ENCODE measurements around the gene FBRSL1.

- TF ChIP-seq CTCF (IDR thresholded peaks at IDR 0.05 in 2 of 3, conservative IDR thresholded peaks at IDR 0.05 in 1 of 3; ENCODE audit: borderline replicate concordance in 1 of 3, insufficient read depth in 1 of 3, low read depth in 2 of 3, low read length in 2 of 3) (no peak), FOSL1 (IDR thresholded peaks at IDR 0.05; ENCODE audit: low read depth) (no peak)
Measured at GRCh38 chr12:132492951-132493350, 3.0 kb downstream of the FBRSL1 start.
